ENCODE results near the gene TGFBR3L. TPM values are rescaled to one million over a fixed set of nuclear protein-coding genes. Genes with fewer than 3 reads are reported as not detected.

The TGFBR3L gene
- total RNA-seq, 3 donors from 2014 or later (not counting 1 experiment from before 2014, with no cell fraction given) = 3.5 to 4.6 (median 4.4) TPM

GRCh38 chr19:7874076-7874896, 40.3 kb upstream of the TGFBR3L start, which contains the start of gene PRR36:
TSS of gene PRR36 (minus strand) at chr19:7874390. CDS start at chr19:7873689, 701 bp downstream.
- Histone ChIP-seq H3K36me3 (ENCODE audit: control insufficient read depth, insufficient read depth, low read length) (no peaks in the 10 kb centered on the region), H3K9me3 (ENCODE audit: control insufficient read depth, insufficient read depth, low read length) (no peaks in the 10 kb centered on the region), H3K4me3 (ENCODE audit: low read length) (no peak within 1 kb of the TSS), H3K27me3 (ENCODE audit: control insufficient read depth, insufficient read depth, low read length) (peaks cover 22% of the 10 kb centered on the region), H3K4me1 (ENCODE audit: control insufficient read depth, insufficient read depth, low read length) (peaks cover 45% of the 10 kb centered on the region), H3K27ac (ENCODE audit: low read length) (no peak within 1 kb of the TSS)
- no peak within 1 kb of the TSS for H3K27ac Mint-ChIP-seq
- H3K27me3 Mint-ChIP-seq (ENCODE audit: low read depth in 2 of 2) = peaks cover 0 to 30% of the 10 kb centered on the region in 2 donors
- ATAC-seq (no peak), DNase-seq (peak in 1 of 2 donors; percentile 37)
- 2% methylated on average over 88 of the region's 88 CpGs for WGBS (ENCODE audit: insufficient coverage)
- no peak for TF ChIP-seq CTCF (IDR thresholded peaks at IDR 0.05)
- H3K4me3 Mint-ChIP-seq = peak within 1 kb of the TSS; percentile 83
- intact Hi-C loops (cut with micrococcal nuclease) = no loop called here
- H3K4me1 Mint-ChIP-seq = peaks cover 12 to 28% of the 10 kb centered on the region in 2 donors
- H3K36me3 Mint-ChIP-seq = no peaks in the 10 kb centered on the region
- no peaks in the 10 kb centered on the region for H3K9me3 Mint-ChIP-seq

GRCh38 chr19:7874897-7875273, 39.7 kb upstream of the TGFBR3L start:
- Histone ChIP-seq H3K9me3 (ENCODE audit: control insufficient read depth, insufficient read depth, low read length) (no peaks in the 10 kb centered on the region), H3K4me1 (ENCODE audit: control insufficient read depth, insufficient read depth, low read length) (peaks cover 40% of the 10 kb centered on the region), H3K27ac (ENCODE audit: low read length) (no peak overlapping the region), H3K4me3 (ENCODE audit: low read length) (no peak overlapping the region), H3K36me3 (ENCODE audit: control insufficient read depth, insufficient read depth, low read length) (no peaks in the 10 kb centered on the region), H3K27me3 (ENCODE audit: control insufficient read depth, insufficient read depth, low read length) (peaks cover 22% of the 10 kb centered on the region)
- no peaks in the 10 kb centered on the region for H3K9me3 Mint-ChIP-seq
- H3K4me3 Mint-ChIP-seq = peak overlapping the region; percentile 77
- peaks cover 12 to 25% of the 10 kb centered on the region in 2 donors for H3K4me1 Mint-ChIP-seq
- DNase-seq (no peak), ATAC-seq (no peak)
- H3K27me3 Mint-ChIP-seq (ENCODE audit: low read depth in 2 of 2) = peaks cover 0 to 30% of the 10 kb centered on the region in 2 donors
- intact Hi-C loops (cut with micrococcal nuclease) = no loop called here
- whole genome bisulfite sequencing (ENCODE audit: insufficient coverage) = 17% methylated on average over 12 of the region's 12 CpGs
- no peak overlapping the region for H3K27ac Mint-ChIP-seq
- H3K36me3 Mint-ChIP-seq = no peaks in the 10 kb centered on the region
- TF ChIP-seq CTCF (IDR thresholded peaks at IDR 0.05) = no peak

- Mint-ChIP-seq H3K36me3 (no peaks in the 10 kb centered on the region), H3K4me1 (peaks cover 0 to 4% of the 10 kb centered on the region in 2 donors), H3K27me3 (ENCODE audit: low read depth in 2 of 2) (peaks cover 0 to 16% of the 10 kb centered on the region in 2 donors), H3K4me3 (no peak overlapping the region), H3K9me3 (no peaks in the 10 kb centered on the region), H3K27ac (no peak overlapping the region)
- WGBS (ENCODE audit: insufficient coverage) = 94% methylated on average over 6 of the region's 6 CpGs
- Histone ChIP-seq H3K4me1 (ENCODE audit: control insufficient read depth, insufficient read depth, low read length) (peaks cover 16% of the 10 kb centered on the region), H3K4me3 (ENCODE audit: low read length) (no peak overlapping the region), H3K27me3 (ENCODE audit: control insufficient read depth, insufficient read depth, low read length) (peaks cover 18% of the 10 kb centered on the region), H3K36me3 (ENCODE audit: control insufficient read depth, insufficient read depth, low read length) (no peaks in the 10 kb centered on the region), H3K9me3 (ENCODE audit: control insufficient read depth, insufficient read depth, low read length) (no peaks in the 10 kb centered on the region), H3K27ac (ENCODE audit: low read length) (no peak overlapping the region)
- ATAC-seq (no peak), DNase-seq (no peak)
- intact Hi-C loops (cut with micrococcal nuclease) = no loop called here
- TF ChIP-seq CTCF (IDR thresholded peaks at IDR 0.05) = no peak
These were observed 37.3 kb upstream of the TGFBR3L start for GRCh38 chr19:7877249-7877836.
